Psoas muscle (tissue), 8 donors: Measurements from ENCODE around the gene TLR10. TPM values are rescaled to one million over a fixed set of nuclear protein-coding genes. Genes with fewer than 3 reads are reported as not detected.

Source experiments
- ATAC-seq, 4 donors: fragments of 200-7000 bp; cut with Tn5 transposase; one replicate each; pipeline ENCODE4 v1.9.1; 2020; ENCODE audit warnings: moderate library complexity in 3 of 4, mild to moderate bottlenecking in 2 of 4
- DNase-seq, 2 donors: peaks; one replicate each; pipeline ENCODE4 v3.0.0-alpha.2; 2020
- H3K27ac ChIP-seq: fragments of 200-600 bp; one replicate; pipeline ENCODE4 v1.8.0; 2022
- H3K27me3 ChIP-seq, 3 donors: fragments of 200-600 bp in 1 of 3; one replicate each; pipeline versions ENCODE4 v1.6.1 to v1.8.0; 2013 to 2022; ENCODE audit warnings: low read length in 2 of 3, mild to moderate bottlenecking in 2 of 3, moderate library complexity in 1 of 3; ENCODE audit not compliant: insufficient read depth in 3 of 3
- H3K36me3 ChIP-seq, 2 donors: fragments of 200-600 bp in 1 of 2; one replicate each; pipeline versions ENCODE4 v1.6.1 to v1.8.0; 2013 to 2022; ENCODE audit warnings: low read depth in 1 of 2, mild to moderate bottlenecking in 1 of 2, moderate library complexity in 1 of 2; ENCODE audit not compliant: insufficient read depth in 1 of 2
- H3K4me1 ChIP-seq: fragments of 200-600 bp; one replicate; pipeline ENCODE4 v1.8.0; 2022
- H3K4me3 ChIP-seq: fragments of 200-600 bp; one replicate; pipeline ENCODE4 v1.8.0; 2022; ENCODE audit warnings: mild to moderate bottlenecking
- H3K9me3 ChIP-seq: fragments of 200-600 bp; one replicate; pipeline ENCODE4 v1.8.0; 2022
- WGBS, 3 donors: extraction: QIAGEN DNeasy Blood & Tissue Kit; methylation state at CpG; one replicate each; pipeline versions ENCODE4 v1.1.6 to v1.1.7; 2013; 5-methylcytosine and 5-hydroxymethylcytosine counted together
- intact Hi-C, 2 donors: fragments of 100-400 bp; cut with DNase I; formaldehyde crosslinking; loops; one replicate each; pipeline versions ENCODE4 v1.11.0 to v1.14.2; 2022
- polyA plus RNA-seq, 3 donors: library from polyadenylated mRNA; stranded (reverse); fragments of 200-250 nt; gene quantifications; one replicate each; pipeline ENCODE4 v1.2.3, GENCODE V29; 2013
- total RNA-seq, 4 donors: library from RNA; stranded (reverse); fragmentation: NEBNext Ultra II Directional in 2 of 4; extraction: Animal tissue kit (Norgen Biotek cat#: 25700) in 2 of 4; gene quantifications; one replicate each; pipeline versions ENCODE4 v1.2.1 to v1.2.4, GENCODE V29; 2021 to 2023
- TF ChIP-seq, protein P1 (sequence below): fragments of 200-600 bp; IDR thresholded peaks from one replicate; pipeline ENCODE4 v1.8.0; 2022; ENCODE audit warnings: antibody characterized with exemption
- donor health status: healthy with polysubstance abuse.
- donor health status: DM: no; HTN: no; CAD: no; lungs with moderate emphysema.
- donor health status: Bipolar disorder and iron deficiency.
- donor health status: healthy.
- donor health status: DM: yes; HTN: yes; CAD: no.
- donor health status: DM: no; HTN: no; CAD: no.
- donor health status: DM: no; HTN: no; CAD: no.
- donor health status: DM: yes; HTN: yes; CAD: no.

Gene TLR10
- total and polyA plus RNA-seq, 7 donors, result 0.01 to 0.17 (median 0.11) TPM; not detected in 2

DNA sequence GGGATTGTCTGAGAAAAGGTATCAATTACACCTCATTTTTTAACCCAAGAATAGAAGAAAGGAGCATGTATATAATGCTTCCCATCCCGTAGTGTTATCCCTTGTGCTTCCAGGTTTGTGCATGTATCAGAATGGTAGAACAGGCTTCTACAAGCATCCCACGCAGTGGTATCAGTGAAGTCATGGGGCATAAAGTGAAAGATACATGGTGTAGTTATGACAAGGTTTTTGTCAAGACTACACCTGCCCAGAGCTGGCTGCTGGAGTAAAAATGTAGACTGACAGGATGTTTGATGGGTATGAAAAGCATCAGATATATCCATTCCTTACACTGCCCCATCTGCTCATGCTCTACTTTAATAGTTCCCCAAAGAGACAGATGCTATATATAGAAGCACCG, 12.3 kb upstream of the TLR10 start:
- ATAC-seq, result no peak
- no peaks in the 10 kb centered on the region for H3K27me3 ChIP-seq
- no peaks in the 10 kb centered on the region for H3K4me1 ChIP-seq
- H3K36me3 ChIP-seq, result no peaks in the 10 kb centered on the region
- H3K27ac ChIP-seq, result no peak overlapping the region
- no peak overlapping the region for H3K4me3 ChIP-seq
- 87 to 95% (median 89%) methylated on average over 3 of the region's 3 CpGs for WGBS, 3 donors
- TF ChIP-seq, protein P1, sequence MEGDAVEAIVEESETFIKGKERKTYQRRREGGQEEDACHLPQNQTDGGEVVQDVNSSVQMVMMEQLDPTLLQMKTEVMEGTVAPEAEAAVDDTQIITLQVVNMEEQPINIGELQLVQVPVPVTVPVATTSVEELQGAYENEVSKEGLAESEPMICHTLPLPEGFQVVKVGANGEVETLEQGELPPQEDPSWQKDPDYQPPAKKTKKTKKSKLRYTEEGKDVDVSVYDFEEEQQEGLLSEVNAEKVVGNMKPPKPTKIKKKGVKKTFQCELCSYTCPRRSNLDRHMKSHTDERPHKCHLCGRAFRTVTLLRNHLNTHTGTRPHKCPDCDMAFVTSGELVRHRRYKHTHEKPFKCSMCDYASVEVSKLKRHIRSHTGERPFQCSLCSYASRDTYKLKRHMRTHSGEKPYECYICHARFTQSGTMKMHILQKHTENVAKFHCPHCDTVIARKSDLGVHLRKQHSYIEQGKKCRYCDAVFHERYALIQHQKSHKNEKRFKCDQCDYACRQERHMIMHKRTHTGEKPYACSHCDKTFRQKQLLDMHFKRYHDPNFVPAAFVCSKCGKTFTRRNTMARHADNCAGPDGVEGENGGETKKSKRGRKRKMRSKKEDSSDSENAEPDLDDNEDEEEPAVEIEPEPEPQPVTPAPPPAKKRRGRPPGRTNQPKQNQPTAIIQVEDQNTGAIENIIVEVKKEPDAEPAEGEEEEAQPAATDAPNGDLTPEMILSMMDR, result no peak
- no peaks in the 10 kb centered on the region for H3K9me3 ChIP-seq
- DNase-seq, result no peak
- intact Hi-C loops, result no loop called here

DNA sequence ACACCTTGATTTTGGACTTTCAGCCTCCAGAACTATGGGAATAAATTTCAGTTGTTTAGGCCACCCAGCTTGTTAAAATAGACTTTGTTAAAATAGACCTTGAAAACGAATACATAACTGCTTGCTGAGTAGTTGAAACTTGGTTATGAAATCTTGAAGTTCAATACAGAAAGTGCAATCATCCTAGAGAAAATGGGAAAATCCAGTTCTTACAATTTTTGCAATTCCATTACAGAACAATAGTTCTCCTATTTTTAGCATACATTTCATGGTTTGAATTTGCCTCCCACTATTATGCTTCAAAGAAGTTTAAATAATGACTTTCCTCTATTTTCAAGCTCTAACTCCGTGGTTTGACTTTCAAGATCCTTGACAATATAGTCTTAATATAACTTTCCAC, 11.3 kb upstream of the TLR10 start:
- H3K36me3 ChIP-seq, result no peaks in the 10 kb centered on the region

DNA sequence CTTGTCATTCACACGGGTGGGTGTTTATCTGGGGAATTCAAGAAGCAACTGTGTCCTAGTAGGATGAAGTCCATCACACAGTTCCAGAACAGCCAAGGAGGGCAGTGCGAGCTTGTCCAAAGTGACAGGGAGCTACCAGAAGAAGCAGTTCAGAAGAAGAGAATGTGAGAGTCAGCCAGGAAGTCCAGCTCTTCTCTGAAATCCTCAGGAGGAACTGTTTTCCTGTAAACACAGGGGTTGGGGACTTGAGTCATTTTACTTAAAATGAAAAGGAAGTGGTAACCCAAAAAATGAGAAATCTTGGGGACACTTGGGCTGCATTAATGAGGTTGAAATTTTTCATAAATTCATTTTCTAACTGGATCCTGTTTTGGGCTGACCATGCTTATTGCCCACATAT, 8.2 kb upstream of the TLR10 start:
- Histone ChIP-seq H3K27ac (no peak overlapping the region), H3K27me3 (no peaks in the 10 kb centered on the region), H3K4me3 (no peak overlapping the region), H3K36me3 (no peaks in the 10 kb centered on the region), H3K4me1 (no peaks in the 10 kb centered on the region), H3K9me3 (no peaks in the 10 kb centered on the region)
- DNase-seq, result no peak
- TF ChIP-seq, protein P1, result no peak
- 58 to 75% (median 69%) methylated on average over 2 of the region's 2 CpGs for WGBS, 3 donors
- no peak for ATAC-seq
- intact Hi-C loops, result no loop called here

More for the DNA sequence above, 11.3 kb upstream of the TLR10 start:
- Histone ChIP-seq H3K27me3 (no peaks in the 10 kb centered on the region), H3K4me1 (no peaks in the 10 kb centered on the region), H3K9me3 (no peaks in the 10 kb centered on the region), H3K4me3 (no peak overlapping the region), H3K27ac (no peak overlapping the region)
- TF ChIP-seq, protein P1, result no peak
- WGBS, 3 donors, result 76 to 87% (median 81%) methylated on average over 2 of the region's 2 CpGs
- intact Hi-C loops, result no loop called here
- ATAC-seq, result no peak
- DNase-seq, result no peak

DNA sequence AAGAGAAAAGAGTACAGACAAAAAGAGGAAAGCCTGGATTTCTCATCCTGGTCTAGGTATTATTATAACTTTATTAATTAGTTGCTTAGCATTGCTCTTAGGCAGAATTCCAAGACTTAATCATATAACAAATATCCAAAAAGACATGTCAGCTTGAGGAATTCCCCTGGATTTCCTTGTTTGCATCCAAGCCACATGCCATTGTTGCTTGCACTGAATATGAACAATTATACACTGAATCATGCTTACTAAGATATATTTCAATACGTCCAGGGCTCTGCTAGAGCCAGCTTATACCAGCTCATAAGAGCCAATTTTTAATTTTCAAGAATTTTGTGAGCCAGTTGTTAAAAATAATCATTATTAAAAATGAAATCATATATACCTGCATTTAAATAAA, 5.5 kb upstream of the TLR10 start:
- intact Hi-C loops, result no loop called here
- no peaks in the 10 kb centered on the region for H3K27me3 ChIP-seq
- ATAC-seq, result no peak
- WGBS, 3 donors, result 59 to 79% (median 64%) methylated on average over 1 of the region's 1 CpG
- no peak overlapping the region for H3K27ac ChIP-seq
- no peaks in the 10 kb centered on the region for H3K9me3 ChIP-seq
- H3K4me1 ChIP-seq, result no peaks in the 10 kb centered on the region
- no peak overlapping the region for H3K4me3 ChIP-seq
- no peak for DNase-seq
- TF ChIP-seq, protein P1, result no peak
- no peaks in the 10 kb centered on the region for H3K36me3 ChIP-seq

DNA sequence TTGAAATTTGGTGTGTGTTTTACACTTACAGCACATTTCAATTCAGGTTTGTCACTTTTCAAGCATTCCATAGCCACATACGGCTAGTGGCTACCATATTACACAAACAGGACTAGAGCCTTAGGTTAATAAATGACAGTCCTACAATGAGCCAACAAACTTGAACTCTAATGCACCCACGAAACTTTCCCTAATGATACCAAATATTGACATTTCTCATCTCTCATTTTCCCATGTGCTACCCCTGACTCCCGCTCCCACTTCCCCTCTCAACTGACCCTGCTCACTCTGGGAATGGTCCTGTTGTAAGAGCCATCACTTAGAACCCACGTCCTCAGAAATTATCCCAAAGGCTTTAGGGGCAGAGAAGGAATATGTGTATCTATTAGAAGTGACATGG, 4.9 kb upstream of the TLR10 start:
- Histone ChIP-seq H3K4me3 (no peak overlapping the region), H3K27ac (no peak overlapping the region), H3K9me3 (no peaks in the 10 kb centered on the region), H3K36me3 (no peaks in the 10 kb centered on the region), H3K4me1 (no peaks in the 10 kb centered on the region), H3K27me3 (no peaks in the 10 kb centered on the region)
- intact Hi-C loops, result no loop called here
- DNase-seq, result no peak
- WGBS, 3 donors, result 81 to 85% (median 83%) methylated on average over 4 of the region's 4 CpGs
- no peak for ATAC-seq
- TF ChIP-seq, protein P1, result no peak
